ENCODE data around the gene LIPC.

GRCh38 chr15:58611731-58612676, 180.2 kb downstream of the LIPC start:
- no peak for TF ChIP-seq EZH2phosphoT487 (IDR thresholded peaks at IDR 0.05; ENCODE audit: unreplicated experiment)
- 0 out of 4 replicates have a peak, but pooled peaks of 1 of the 2 experiments have one; percentile 21 for TF ChIP-seq CTCF (conservative IDR thresholded peaks at IDR 0.05; ENCODE audit: low read depth in 2 of 2)
- TF ChIP-seq EZH2 (IDR thresholded peaks at IDR 0.05; ENCODE audit: low read depth, unreplicated experiment), result no peak
- TF ChIP-seq POLR2AphosphoS5 (IDR thresholded peaks at IDR 0.05; ENCODE audit: low read depth), result no peak
- no peak for TF ChIP-seq NANOG (IDR thresholded peaks at IDR 0.05; ENCODE audit: borderline replicate concordance)
- TF ChIP-seq CREB1 (CRISPR knock-in tag; IDR thresholded peaks at IDR 0.05; ENCODE audit: low read depth), result no peak
- no peak for TF ChIP-seq ZNF331 (CRISPR knock-in tag; IDR thresholded peaks at IDR 0.05; ENCODE audit: low read depth)
- TF ChIP-seq ZNF114 (CRISPR knock-in tag; IDR thresholded peaks at IDR 0.05), result no peak
- TF ChIP-seq REST (IDR thresholded peaks at IDR 0.05; ENCODE audit: unreplicated experiment), result no peak
- no peak for TF ChIP-seq ETS1 (IDR thresholded peaks at IDR 0.05)
- no peak for TF ChIP-seq JUNB (IDR thresholded peaks at IDR 0.05; ENCODE audit: unreplicated experiment)
- TF ChIP-seq STAT1 (IDR thresholded peaks at IDR 0.05; ENCODE audit: unreplicated experiment), result no peak
